Right renal cortex interstitium (tissue), 3 donors: ENCODE results near the gene TOX4. TPM values are rescaled to one million over a fixed set of nuclear protein-coding genes. Genes with fewer than 3 reads are reported as not detected.
A peak's percentile ranks its signal among the peaks of the same experiment; 100 is the strongest.
"Not testable (repeated sequence)": the region's sequence is repeated elsewhere in the genome, so short reads cannot be mapped to it uniquely, and the experiment has no call there.

Experiments
- DNase-seq, 3 donors: peaks; one replicate each; pipeline ENCODE4 v3.0.0-alpha.2; 2013; ENCODE audit warnings: low read depth in 3 of 3, low spot score in 2 of 3
- polyA plus RNA-seq, 3 donors: library from polyadenylated mRNA; unstranded; fragments of 120-200 nt; gene quantifications; one replicate each; pipeline ENCODE4 v1.2.1, GENCODE V29; 2013; ENCODE audit not compliant: insufficient read length in 3 of 3

The TOX4 gene
- 10 to 100 TPM; 61.7 to 64.5 (median 62.0) TPM for polyA plus RNA-seq

GRCh38 chr14:21476925-21477681 is at the start of gene TOX4, which contains the start of gene RAB2B:
Gene TOX4, plus strand, starts transcription at chr14:21477195. Its CDS starts 84 bp downstream, at chr14:21477279.
Gene RAB2B, minus strand, starts transcription at chr14:21476959. Its CDS starts 87 bp downstream, at chr14:21476872.
- DNase-seq: peak; percentile 97 to 99 (median 97)

- DNase-seq: no peak
Measured at GRCh38 chr14:21428930-21429329, 48.1 kb upstream of the TOX4 start.

- DNase-seq: no peak
Measured at GRCh38 chr14:21431126-21431525, 45.9 kb upstream of the TOX4 start.

GRCh38 chr14:21436567-21437062 is 40.4 kb upstream of the TOX4 start:
- DNase-seq: no peak

- DNase-seq: peak; percentile 99 to 100 (median 100)
Measured at GRCh38 chr14:21437063-21437901, 39.7 kb upstream of the TOX4 start.

- DNase-seq: no peak
Measured at GRCh38 chr14:21440859-21441258, 36.1 kb upstream of the TOX4 start.

- not testable (repeated sequence) for DNase-seq
Measured at GRCh38 chr14:21442657-21443056, 34.3 kb upstream of the TOX4 start.

GRCh38 chr14:21449899-21450216 is 27.1 kb upstream of the TOX4 start:
- no peak for DNase-seq

- DNase-seq: no peak
Measured at GRCh38 chr14:21454843-21455544, 22.0 kb upstream of the TOX4 start.

GRCh38 chr14:21455592-21455911 is 21.4 kb upstream of the TOX4 start:
- no peak for DNase-seq

GRCh38 chr14:21455912-21456667 is 20.9 kb upstream of the TOX4 start, which contains the start of gene CHD8:
Gene CHD8, minus strand, starts transcription at chr14:21456123. Its CDS starts 24,480 bp downstream, at chr14:21431643.
- DNase-seq: peak; percentile 98 to 99 (median 98)

GRCh38 chr14:21467616-21468015 is 9.4 kb upstream of the TOX4 start:
- no peak for DNase-seq

GRCh38 chr14:21475767-21476522 is 1.1 kb upstream of the TOX4 start:
- DNase-seq: no peak

GRCh38 chr14:21476523-21476924 is 471 bp upstream of the TOX4 start:
- DNase-seq: peak in 2 of 3 donors; percentile 65 to 68

- no peak for DNase-seq
Measured at GRCh38 chr14:21486640-21487087, 9.7 kb downstream of the TOX4 start.

- DNase-seq: no peak
Measured at GRCh38 chr14:21494902-21495762, 18.1 kb downstream of the TOX4 start.

GRCh38 chr14:21496453-21496852 is 19.5 kb downstream of the TOX4 start:
- DNase-seq: no peak
